Skeletal muscle satellite cell (primary cell): Measurements from ENCODE around the gene GTPBP6.
"Not testable (repeated sequence)": the region's sequence is repeated elsewhere in the genome, so short reads cannot be mapped to it uniquely, and the experiment has no call there.

Experiments
- H3K27me3 ChIP-seq: 2 replicates; pipeline ENCODE4 v1.7.0; 2013; ENCODE audit warnings: low read length; ENCODE audit not compliant: control insufficient read depth, insufficient read depth
- H3K36me3 ChIP-seq: 2 replicates; pipeline ENCODE4 v1.7.0; 2013; ENCODE audit warnings: mild to moderate bottlenecking, control low read depth, low read length; ENCODE audit not compliant: insufficient read depth
- H3K4me1 ChIP-seq: 2 replicates; pipeline ENCODE4 v1.7.0; 2013; ENCODE audit warnings: low read length; ENCODE audit not compliant: control insufficient read depth, insufficient read depth
- H3K4me2 ChIP-seq: 2 replicates; pipeline ENCODE4 v1.7.0; 2013; ENCODE audit warnings: mild to moderate bottlenecking, low read length
- H3K4me3 ChIP-seq: 2 replicates; pipeline ENCODE4 v1.7.0; 2013; ENCODE audit warnings: low read length
- H3K9ac ChIP-seq: 2 replicates; pipeline ENCODE4 v1.7.0; 2013; ENCODE audit warnings: mild to moderate bottlenecking, low read depth, low read length, moderate library complexity
- H3K9me3 ChIP-seq: replicated peaks from 2 replicates; pipeline ENCODE4 v1.7.0; 2013; ENCODE audit warnings: mild to moderate bottlenecking, control low read depth, low read length

Gene GTPBP6

GRCh38 chrX:261167-261918 is 57.3 kb downstream of the GTPBP6 start:
- H3K9ac ChIP-seq, result no peak overlapping the region
- H3K36me3 ChIP-seq, result no peaks in the 10 kb centered on the region
- peaks cover 8% of the 10 kb centered on the region for H3K4me1 ChIP-seq
- H3K4me3 ChIP-seq, result peak overlapping the region; percentile 22
- H3K4me2 ChIP-seq, result peak overlapping the region; percentile 55
- no peaks in the 10 kb centered on the region for H3K9me3 ChIP-seq
- no peaks in the 10 kb centered on the region for H3K27me3 ChIP-seq

GRCh38 chrX:259692-260355 is 58.8 kb downstream of the GTPBP6 start:
- Histone ChIP-seq H3K9me3 (no peaks in the 10 kb centered on the region), H3K36me3 (no peaks in the 10 kb centered on the region), H3K4me1 (peaks cover 8% of the 10 kb centered on the region), H3K4me2 (no peak overlapping the region), H3K27me3 (no peaks in the 10 kb centered on the region), H3K9ac (no peak overlapping the region), H3K4me3 (no peak overlapping the region)

GRCh38 chrX:258291-259040 is 60.1 kb downstream of the GTPBP6 start:
- Histone ChIP-seq H3K4me2 (no peak overlapping the region), H3K4me3 (no peak overlapping the region), H3K9ac (no peak overlapping the region), H3K27me3 (no peaks in the 10 kb centered on the region), H3K9me3 (no peaks in the 10 kb centered on the region), H3K36me3 (no peaks in the 10 kb centered on the region), H3K4me1 (peaks cover 8% of the 10 kb centered on the region)

GRCh38 chrX:257681-258289 is 60.8 kb downstream of the GTPBP6 start:
- peaks cover 8% of the 10 kb centered on the region for H3K4me1 ChIP-seq
- H3K4me3 ChIP-seq, result no peak overlapping the region
- no peak overlapping the region for H3K9ac ChIP-seq
- no peaks in the 10 kb centered on the region for H3K9me3 ChIP-seq
- no peaks in the 10 kb centered on the region for H3K27me3 ChIP-seq
- no peak overlapping the region for H3K4me2 ChIP-seq
- H3K36me3 ChIP-seq, result no peaks in the 10 kb centered on the region

GRCh38 chrX:257054-257453 is 61.5 kb downstream of the GTPBP6 start:
- not testable (repeated sequence) for H3K4me1 ChIP-seq, H3K9ac ChIP-seq, H3K4me2 ChIP-seq, H3K4me3 ChIP-seq, H3K9me3 ChIP-seq, H3K27me3 ChIP-seq, H3K36me3 ChIP-seq

- no peaks in the 10 kb centered on the region for H3K27me3 ChIP-seq
- no peaks in the 10 kb centered on the region for H3K9me3 ChIP-seq
- H3K4me2 ChIP-seq, result no peak overlapping the region
- no peaks in the 10 kb centered on the region for H3K36me3 ChIP-seq
- H3K4me3 ChIP-seq, result no peak overlapping the region
- H3K9ac ChIP-seq, result no peak overlapping the region
- H3K4me1 ChIP-seq, result no peaks in the 10 kb centered on the region
These were observed 62.7 kb downstream of the GTPBP6 start for GRCh38 chrX:255923-256331.
